ENCODE results near the gene TTR.

GRCh38 chr18:31619291-31619690 is 27.6 kb downstream of the TTR start:
- TF ChIP-seq CTCF (IDR thresholded peaks at IDR 0.05; ENCODE audit: insufficient read depth, low read depth, low read length) (no peak), EZH2 (IDR thresholded peaks at IDR 0.05; ENCODE audit: insufficient read depth, low read length) (no peak)

Measured in astrocyte (in vitro differentiated cells and primary cell).